Lung (tissue), 12 donors: ENCODE results near the gene MAN1A1. TPM values are rescaled to one million over a fixed set of nuclear protein-coding genes. Genes with fewer than 3 reads are reported as not detected.

ENCODE experiments used
- ATAC-seq: fragments of 200-7000 bp; cut with Tn5 transposase; one replicate; pipeline ENCODE4 v1.9.1; 2020; ENCODE audit warnings: moderate number of reproducible peaks; ENCODE audit not compliant: insufficient read depth, low FRiP score
- DNase-seq, 3 donors: peaks; one replicate each; pipeline ENCODE4 v3.0.0-alpha.2; 2013 to 2017
- H3K27ac ChIP-seq, 2 donors: one replicate each; pipeline ENCODE4 v1.5.1; 2013; ENCODE audit warnings: mild to moderate bottlenecking in 2 of 2, moderate library complexity in 2 of 2, control low read depth in 1 of 2, inconsistent platforms in 1 of 2, low read depth in 1 of 2, low read length in 1 of 2
- H3K27me3 ChIP-seq, 3 donors: one replicate each; pipeline ENCODE4 v1.5.1; 2013; ENCODE audit warnings: low read length in 2 of 3; ENCODE audit not compliant: control insufficient read depth in 3 of 3, insufficient read depth in 3 of 3
- H3K36me3 ChIP-seq, 4 donors: one replicate each; pipeline ENCODE4 v1.5.1; 2013; ENCODE audit warnings: low read length in 4 of 4, mild to moderate bottlenecking in 1 of 4, moderate library complexity in 1 of 4; ENCODE audit not compliant: control insufficient read depth in 4 of 4, insufficient read depth in 4 of 4
- H3K4me1 ChIP-seq, 5 donors: one replicate each; pipeline ENCODE4 v1.5.1; 2013; ENCODE audit warnings: low read length in 5 of 5, mild to moderate bottlenecking in 2 of 5, moderate library complexity in 1 of 5; ENCODE audit not compliant: control insufficient read depth in 5 of 5, insufficient read depth in 5 of 5
- H3K4me3 ChIP-seq: one replicate; pipeline ENCODE4 v1.5.1; 2013; ENCODE audit warnings: mild to moderate bottlenecking, control low read depth, moderate library complexity
- H3K9ac ChIP-seq, 2 donors: one replicate each; pipeline ENCODE4 v1.5.1; 2013; ENCODE audit warnings: low read length in 2 of 2, control low read depth in 1 of 2; ENCODE audit not compliant: insufficient read depth in 1 of 2
- H3K9me3 ChIP-seq, 4 donors: one replicate each; pipeline ENCODE4 v1.5.1; 2013; ENCODE audit warnings: low read length in 3 of 4, mild to moderate bottlenecking in 1 of 4, moderate library complexity in 1 of 4; ENCODE audit not compliant: control insufficient read depth in 4 of 4, insufficient read depth in 3 of 4
- CTCF ChIP-seq: IDR thresholded peaks from 2 replicates; pipeline ENCODE4 v1.5.1; 2012; ENCODE audit warnings: mild to moderate bottlenecking; ENCODE audit errors: control extremely low read depth, extremely low read depth
- WGBS, 2 donors: extraction: QIAGEN DNeasy Blood & Tissue Kit; methylation state at CpG; one replicate each; pipeline ENCODE4 v1.1.7; 2013; 5-methylcytosine and 5-hydroxymethylcytosine counted together
- polyA plus RNA-seq, 2 donors: library from polyadenylated mRNA; stranded (reverse); fragments of 200-250 nt; gene quantifications; one replicate each; pipeline ENCODE4 v1.2.1, GENCODE V29; 2013
- total RNA-seq, 2 donors: library from RNA; depleted of rRNA in 1 of 2; stranded (reverse); fragments of >200 nt in 1 of 2; gene quantifications; one replicate each; pipeline ENCODE4 v1.2.1, GENCODE V29; 2014 to 2021
- donor health status: control.
- donor health status: control.
- donor health status: Bipolar disorder and iron deficiency.
- donor health status: healthy.
- donor health status: DM: yes; HTN: yes; CAD: no.

MAN1A1 gene
- total and polyA plus RNA-seq, 4 donors, result 13.9 to 71.0 (median 48.2) TPM

- H3K9me3 ChIP-seq, result peaks cover 0 to 2% (median 0%) of the 10 kb centered on the region in 4 donors
- ATAC-seq (no peak), DNase-seq (no peak)
- TF ChIP-seq CTCF, result no peak
- H3K27ac ChIP-seq, result no peak overlapping the region
- 95 to 100% methylated on average over 2 of the region's 2 CpGs for WGBS, 2 donors
- H3K36me3 ChIP-seq, result peaks cover 0 to 5% (median 4%) of the 10 kb centered on the region in 4 donors
- no peak overlapping the region for H3K9ac ChIP-seq
- no peaks in the 10 kb centered on the region for H3K27me3 ChIP-seq
- H3K4me1 ChIP-seq, result peaks cover 0 to 12% (median 0%) of the 10 kb centered on the region in 5 donors
- H3K4me3 ChIP-seq, result no peak overlapping the region
Observed at GRCh38 chr6:119322034-119322433, 27.5 kb downstream of the MAN1A1 start.

DNA sequence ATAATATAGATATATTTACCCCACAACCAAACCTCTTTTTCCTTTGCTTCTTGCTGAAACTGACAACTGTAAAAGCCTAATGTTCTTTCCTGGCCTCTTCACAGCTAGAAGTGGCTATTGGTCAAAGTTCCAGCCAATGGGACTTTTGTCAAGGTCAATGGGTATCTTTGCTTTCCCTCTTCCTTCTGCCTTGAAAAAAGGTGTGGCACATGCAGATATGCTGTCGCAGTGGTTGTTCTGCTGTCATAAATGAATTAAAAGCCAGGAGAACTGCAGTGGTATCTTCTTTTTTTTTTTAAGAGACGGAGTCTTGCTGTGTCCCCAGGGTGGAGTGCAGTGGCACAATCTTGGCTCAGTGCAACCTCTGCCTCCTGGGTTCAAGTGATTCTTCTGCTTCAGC lies 29.9 kb downstream of the MAN1A1 start:
- no peak overlapping the region for H3K4me3 ChIP-seq
- H3K27me3 ChIP-seq, result no peaks in the 10 kb centered on the region
- H3K27ac ChIP-seq, result no peak overlapping the region
- ATAC-seq (no peak), DNase-seq (no peak)
- H3K9ac ChIP-seq, result no peak overlapping the region
- peaks cover 0 to 2% (median 0%) of the 10 kb centered on the region in 4 donors for H3K9me3 ChIP-seq
- no peak for TF ChIP-seq CTCF
- 95 to 96% methylated on average over 2 of the region's 2 CpGs for WGBS, 2 donors
- no peaks in the 10 kb centered on the region for H3K36me3 ChIP-seq
- peaks cover 0 to 13% (median 0%) of the 10 kb centered on the region in 5 donors for H3K4me1 ChIP-seq

DNA sequence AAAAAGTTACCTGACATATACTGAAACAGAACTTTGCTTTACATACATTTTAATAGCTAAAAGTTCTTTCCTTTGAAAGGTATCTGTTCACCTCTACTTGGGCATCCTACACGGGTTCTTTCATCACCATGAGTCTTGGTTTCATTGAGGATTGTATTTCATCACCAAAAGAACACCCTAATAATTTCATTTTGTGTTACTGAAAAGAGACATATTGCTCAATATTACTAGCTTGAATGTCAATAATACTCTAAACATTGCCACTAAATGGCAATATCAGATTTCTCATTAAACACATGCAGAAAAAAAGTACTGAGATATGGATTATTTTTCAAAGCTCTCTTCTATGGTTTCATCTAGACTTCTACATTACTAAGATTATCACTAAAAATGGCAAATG lies 30.8 kb downstream of the MAN1A1 start:
- 44 to 81% methylated on average over 1 of the region's 1 CpG for WGBS, 2 donors
- H3K27me3 ChIP-seq, result no peaks in the 10 kb centered on the region
- H3K36me3 ChIP-seq, result no peaks in the 10 kb centered on the region
- no peak overlapping the region for H3K4me3 ChIP-seq
- TF ChIP-seq CTCF, result no peak
- peaks cover 0 to 2% (median 0%) of the 10 kb centered on the region in 4 donors for H3K9me3 ChIP-seq
- ATAC-seq (no peak), DNase-seq (no peak)
- H3K4me1 ChIP-seq, result peaks cover 0 to 8% (median 0%) of the 10 kb centered on the region in 5 donors
- no peak overlapping the region for H3K9ac ChIP-seq
- no peak overlapping the region for H3K27ac ChIP-seq

DNA sequence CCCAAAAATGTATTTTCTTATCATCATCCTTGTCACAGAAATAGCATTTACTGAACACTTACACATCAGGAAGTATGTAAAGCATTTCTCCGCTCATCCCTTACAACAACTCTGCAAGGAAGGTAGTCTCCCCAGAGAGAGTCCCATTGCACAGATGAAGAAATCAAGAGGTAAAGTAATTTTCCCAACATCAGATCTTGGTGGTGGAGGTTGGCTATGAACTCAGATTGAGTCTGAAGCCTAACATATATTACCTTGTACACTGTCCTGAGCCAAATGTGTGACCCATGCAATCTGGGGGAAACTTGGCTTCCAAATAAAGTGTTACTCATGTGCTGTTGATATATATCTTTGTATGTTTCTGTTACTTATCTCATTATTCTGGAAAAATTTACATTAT lies 31.4 kb downstream of the MAN1A1 start:
- WGBS, 2 donors, result 94% methylated on average over 1 of the region's 1 CpG
- TF ChIP-seq CTCF, result no peak
- Histone ChIP-seq H3K36me3 (no peaks in the 10 kb centered on the region), H3K4me1 (peaks cover 0 to 7% (median 0%) of the 10 kb centered on the region in 5 donors), H3K9me3 (peaks cover 0 to 2% (median 0%) of the 10 kb centered on the region in 4 donors), H3K27me3 (no peaks in the 10 kb centered on the region), H3K27ac (no peak overlapping the region), H3K9ac (no peak overlapping the region), H3K4me3 (no peak overlapping the region)
- no peak for ATAC-seq
- DNase-seq, result no peak
